PC-9 (cell line): ENCODE data around the gene NOTCH3. TPM values are rescaled to one million over a fixed set of nuclear protein-coding genes. Genes with fewer than 3 reads are reported as not detected.

Experiments
- BruUV-seq: library from RNA; stranded (reverse); fragments of 400-500 nt; replicated peaks from 2 replicates; lab custom pipeline; 2021; lab: Mats Ljungman, UMichigan
- CTCF ChIA-PET: fragments of 300-600 bp; sonication (Branson Sonifier 250); formaldehyde crosslinking; loops from one replicate; lab custom pipeline; 2022; ENCODE audit warnings: antibody characterized with exemption; lab: Charles Lee
- POLR2A ChIA-PET: fragments of 300-600 bp; sonication (Branson Sonifier 250); formaldehyde crosslinking; loops from one replicate; lab custom pipeline; 2022; ENCODE audit warnings: antibody characterized with exemption; ENCODE audit not compliant: unreplicated experiment; lab: Charles Lee
- DNase-seq, 2 experiments: peaks; one replicate each; pipeline versions ENCODE4 v3.0.0 to v3.0.0-alpha.2; 2015 to 2022; ENCODE audit warnings: mixed read lengths in 1 of 2
- H2AFZ ChIP-seq: fragments of 200-600 bp; sonication (generic); 2 replicates; pipeline ENCODE4 v1.8.1; 2017; ENCODE audit warnings: antibody characterized with exemption
- H3F3A ChIP-seq: fragments of 200-600 bp; sonication (generic); 2 replicates; pipeline ENCODE4 v1.8.1; 2017; ENCODE audit warnings: antibody characterized with exemption, mild to moderate bottlenecking, low read depth; ENCODE audit not compliant: insufficient read depth
- H3K27ac ChIP-seq: fragments of 200-600 bp; sonication (generic); 2 replicates; pipeline ENCODE4 v1.6.1; 2016; ENCODE audit warnings: mixed run types
- H3K27me3 ChIP-seq: fragments of 200-600 bp; sonication (generic); 2 replicates; pipeline ENCODE4 v1.6.1; 2016; ENCODE audit warnings: low read depth, mixed run types; ENCODE audit not compliant: insufficient read depth
- H3K36me3 ChIP-seq: fragments of 200-600 bp; sonication (generic); 2 replicates; pipeline ENCODE4 v1.6.1; 2016; ENCODE audit warnings: low read depth, mixed run types
- H3K4me1 ChIP-seq: fragments of 200-600 bp; sonication (generic); replicated peaks from 2 replicates; pipeline ENCODE4 v1.6.1; 2016; ENCODE audit warnings: mixed run types; ENCODE audit not compliant: insufficient read depth
- H3K4me2 ChIP-seq: fragments of 200-600 bp; sonication (generic); 2 replicates; pipeline ENCODE4 v1.6.1; 2017; ENCODE audit warnings: mixed run types
- H3K4me3 ChIP-seq: fragments of 200-600 bp; sonication (generic); 2 replicates; pipeline ENCODE4 v1.6.1; 2016; ENCODE audit warnings: mixed run types
- H3K79me2 ChIP-seq: fragments of 200-600 bp; sonication (generic); 2 replicates; pipeline ENCODE4 v1.6.1; 2017; ENCODE audit warnings: low read depth, mixed run types
- H3K9me2 ChIP-seq: fragments of 200-600 bp; sonication (generic); 2 replicates; pipeline ENCODE4 v1.8.1; 2017; ENCODE audit warnings: mild to moderate bottlenecking; ENCODE audit not compliant: insufficient read depth
- H3K9me3 ChIP-seq: fragments of 200-600 bp; sonication (generic); 2 replicates; pipeline ENCODE4 v1.8.1; 2016; ENCODE audit warnings: low read depth; ENCODE audit not compliant: insufficient read depth
- H4K20me1 ChIP-seq: fragments of 200-600 bp; sonication (generic); 2 replicates; pipeline ENCODE4 v1.8.1; 2017; ENCODE audit not compliant: insufficient read depth
- EZH2 ChIP-seq: fragments of 200-600 bp; sonication (generic); IDR thresholded peaks from 2 replicates; pipeline ENCODE4 v1.8.0; 2017; ENCODE audit warnings: antibody characterized with exemption, low read depth
- intact Hi-C: fragments of 100-400 bp; cut with micrococcal nuclease; formaldehyde crosslinking; loops from one replicate; pipeline ENCODE4 v1.10.0; 2022; ENCODE audit not compliant: unreplicated experiment
- total RNA-seq: library from RNA; stranded (reverse); gene quantifications from 2 replicates; pipeline ENCODE4 v1.2.3, GENCODE V29; 2021
- TF ChIP-seq, protein P1 (sequence below): fragments of 200-600 bp; sonication (generic); conservative IDR thresholded peaks from 2 replicates; pipeline ENCODE4 v1.6.1; 2017; ENCODE audit warnings: mixed run types, antibody characterized with exemption, mild to moderate bottlenecking, moderate library complexity

Gene NOTCH3
- total RNA-seq, 1 experiment from 2014 or later: 115 TPM

DNA sequence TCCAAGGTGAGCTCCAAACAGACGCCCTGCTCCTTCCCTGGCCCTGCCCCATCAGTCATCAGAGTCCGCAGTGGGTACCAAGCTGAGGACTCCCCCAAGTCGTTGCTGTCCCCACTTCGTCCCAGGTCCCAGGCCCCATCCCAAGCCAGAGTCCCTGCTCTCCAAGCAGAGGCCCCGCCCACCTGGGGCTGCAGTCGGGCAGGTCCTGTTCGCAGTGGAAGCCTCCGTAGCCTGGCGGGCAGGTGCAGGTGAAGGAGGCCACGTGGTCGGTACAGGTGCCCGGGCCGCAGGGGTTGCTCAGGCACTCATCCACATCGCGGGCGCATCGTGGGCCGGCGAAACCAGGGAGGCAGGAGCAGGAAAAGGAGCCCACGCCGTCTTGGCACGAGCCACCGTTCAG is 19.4 kb downstream of the NOTCH3 start:
- ChIA-PET POLR2A (no interaction called here), CTCF (interaction anchor here (0.5 kb wide), 1 partner anchor 47 kb away, joined by 7 read pairs; no protein-coding TSS in a partner anchor)
- H3F3A ChIP-seq: peaks cover 21% of the 10 kb centered on the region; the same call in 1 of the 2 replicates
- DNase-seq: no peak
- TF ChIP-seq, protein P1, sequence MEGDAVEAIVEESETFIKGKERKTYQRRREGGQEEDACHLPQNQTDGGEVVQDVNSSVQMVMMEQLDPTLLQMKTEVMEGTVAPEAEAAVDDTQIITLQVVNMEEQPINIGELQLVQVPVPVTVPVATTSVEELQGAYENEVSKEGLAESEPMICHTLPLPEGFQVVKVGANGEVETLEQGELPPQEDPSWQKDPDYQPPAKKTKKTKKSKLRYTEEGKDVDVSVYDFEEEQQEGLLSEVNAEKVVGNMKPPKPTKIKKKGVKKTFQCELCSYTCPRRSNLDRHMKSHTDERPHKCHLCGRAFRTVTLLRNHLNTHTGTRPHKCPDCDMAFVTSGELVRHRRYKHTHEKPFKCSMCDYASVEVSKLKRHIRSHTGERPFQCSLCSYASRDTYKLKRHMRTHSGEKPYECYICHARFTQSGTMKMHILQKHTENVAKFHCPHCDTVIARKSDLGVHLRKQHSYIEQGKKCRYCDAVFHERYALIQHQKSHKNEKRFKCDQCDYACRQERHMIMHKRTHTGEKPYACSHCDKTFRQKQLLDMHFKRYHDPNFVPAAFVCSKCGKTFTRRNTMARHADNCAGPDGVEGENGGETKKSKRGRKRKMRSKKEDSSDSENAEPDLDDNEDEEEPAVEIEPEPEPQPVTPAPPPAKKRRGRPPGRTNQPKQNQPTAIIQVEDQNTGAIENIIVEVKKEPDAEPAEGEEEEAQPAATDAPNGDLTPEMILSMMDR: no peak
- TF ChIP-seq EZH2: no peak
- H3K4me3 ChIP-seq: no peak overlapping the region
- peaks cover 52% of the 10 kb centered on the region for H3K36me3 ChIP-seq
- H3K9me2 ChIP-seq: no peaks in the 10 kb centered on the region
- H3K79me2 ChIP-seq: no peaks in the 10 kb centered on the region
- H3K4me2 ChIP-seq: no peak overlapping the region
- H3K27ac ChIP-seq: no peak overlapping the region
- peaks cover 33% of the 10 kb centered on the region for H4K20me1 ChIP-seq
- intact Hi-C loops: no loop called here
- H3K27me3 ChIP-seq: no peaks in the 10 kb centered on the region
- no peaks in the 10 kb centered on the region for H3K9me3 ChIP-seq
- BruUV-seq: no TSS peak
- no peaks in the 10 kb centered on the region for H3K4me1 ChIP-seq
- H2AFZ ChIP-seq: no peak overlapping the region

DNA sequence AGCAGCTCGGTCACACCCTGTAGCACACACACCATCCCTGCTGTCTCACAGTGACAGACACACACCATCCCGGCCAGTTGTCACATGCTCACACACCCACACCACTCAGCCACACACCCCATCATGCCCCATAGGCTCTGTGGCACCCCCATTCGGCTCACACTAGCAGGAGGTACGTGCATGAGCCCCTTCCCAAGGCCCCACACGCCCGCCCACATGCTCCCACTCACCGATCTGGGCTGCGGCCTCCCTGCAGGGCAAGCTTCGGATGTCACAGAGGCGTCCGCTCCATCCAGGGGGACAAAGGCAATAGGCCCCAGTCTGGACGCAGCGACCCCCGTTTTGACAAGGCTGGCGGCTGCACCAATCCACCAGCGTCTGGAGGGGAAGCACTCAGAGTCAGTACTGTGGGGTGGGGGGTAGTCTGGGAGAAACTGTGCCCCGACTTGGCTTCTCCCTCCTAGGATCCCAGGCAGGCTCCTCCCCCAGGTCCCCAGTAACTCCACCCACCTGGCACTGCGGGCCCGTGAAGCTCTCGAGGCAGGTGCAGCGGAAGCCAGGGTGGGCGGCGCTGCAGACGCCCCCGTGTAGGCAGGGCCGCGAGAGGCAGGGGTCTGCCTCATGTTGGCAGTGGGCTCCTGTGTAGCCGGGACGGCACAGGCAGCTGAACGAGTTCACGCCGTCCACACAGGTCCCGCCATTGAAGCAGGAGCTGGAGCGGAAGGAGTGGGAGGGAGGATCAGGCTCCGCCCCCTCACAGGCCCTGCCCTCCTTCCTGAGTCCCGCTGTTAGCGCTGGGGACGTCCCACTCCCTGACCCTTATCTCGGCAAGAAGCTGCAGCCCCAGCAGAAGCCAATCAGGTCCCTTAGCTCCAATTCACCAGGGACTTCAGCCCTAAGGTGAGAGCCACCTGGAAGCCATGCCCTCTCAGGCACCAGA is 20.1 kb downstream of the NOTCH3 start:
- Histone ChIP-seq H3K9me2 (no peaks in the 10 kb centered on the region), H3K27ac (no peak overlapping the region), H4K20me1 (peaks cover 29% of the 10 kb centered on the region), H3K9me3 (no peaks in the 10 kb centered on the region), H3K27me3 (no peaks in the 10 kb centered on the region), H3K4me3 (no peak overlapping the region), H3K79me2 (no peaks in the 10 kb centered on the region), H3K4me2 (no peak overlapping the region), H3K4me1 (no peaks in the 10 kb centered on the region), H2AFZ (no peak overlapping the region), H3K36me3 (peaks cover 51% of the 10 kb centered on the region), H3F3A (peaks cover 21% of the 10 kb centered on the region; the same call in 1 of the 2 replicates)
- no TSS peak for BruUV-seq
- TF ChIP-seq, protein P1: no peak
- TF ChIP-seq EZH2: no peak
- POLR2A ChIA-PET: no interaction called here
- CTCF ChIA-PET: interaction anchor here (0.5 to 0.7 kb wide), 2 partner anchors 48 to 628 kb away, joined by 4 to 7 read pairs; no protein-coding TSS in a partner anchor
- no peak for DNase-seq
- intact Hi-C loops: no loop called here

DNA sequence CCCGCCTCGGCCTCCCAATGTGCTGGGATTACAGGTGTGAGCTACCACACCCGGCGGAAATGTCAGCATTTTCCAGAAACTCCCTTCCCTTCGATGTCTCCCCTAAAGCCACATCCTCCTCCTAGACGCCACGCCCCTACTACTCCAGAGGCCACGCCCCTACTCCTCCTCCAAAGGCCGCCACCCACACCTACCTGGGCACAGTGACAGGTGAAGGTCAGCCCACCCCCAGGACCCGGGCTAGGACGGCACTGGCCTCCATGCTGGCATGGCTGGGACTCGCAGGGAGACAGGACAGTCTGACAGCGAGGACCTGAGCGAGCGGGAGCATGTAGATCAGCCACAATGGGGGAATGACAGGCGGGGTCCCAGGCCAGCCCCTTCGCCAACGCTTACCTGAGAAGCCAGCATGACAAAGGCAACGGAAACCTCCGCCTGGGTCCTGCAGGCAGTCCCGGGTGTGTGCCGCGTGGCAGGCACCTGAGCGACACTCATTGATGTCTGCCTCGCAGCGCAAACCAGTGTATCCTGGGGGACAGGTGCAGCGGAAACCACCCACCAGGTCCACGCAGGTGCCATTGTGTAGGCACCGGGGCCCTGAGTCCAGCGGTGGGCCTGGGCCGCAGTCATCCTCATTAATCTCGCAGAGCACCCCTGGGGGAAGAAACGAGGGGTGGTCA is 22.0 kb downstream of the NOTCH3 start:
- Histone ChIP-seq H3K9me2 (no peaks in the 10 kb centered on the region), H4K20me1 (peaks cover 18% of the 10 kb centered on the region), H3K4me2 (no peak overlapping the region), H3K27ac (no peak overlapping the region), H3K36me3 (peaks cover 57% of the 10 kb centered on the region), H3K4me3 (no peak overlapping the region), H3K4me1 (no peaks in the 10 kb centered on the region), H2AFZ (no peak overlapping the region), H3F3A (peaks cover 25% of the 10 kb centered on the region; the same call in 1 of the 2 replicates), H3K27me3 (no peaks in the 10 kb centered on the region), H3K79me2 (no peaks in the 10 kb centered on the region), H3K9me3 (no peaks in the 10 kb centered on the region)
- TF ChIP-seq, protein P1: no peak
- TF ChIP-seq EZH2: no peak
- no TSS peak for BruUV-seq
- CTCF ChIA-PET: no interaction called here
- DNase-seq: no peak
- POLR2A ChIA-PET: no interaction called here
- intact Hi-C loops: no loop called here
